ENCODE results near the gene FOXN1.

- no peak for TF ChIP-seq POLR2A (IDR thresholded peaks at IDR 0.05)
- no peak for TF ChIP-seq CTCF (IDR thresholded peaks at IDR 0.05)
Observed at GRCh38 chr17:28507567-28508203, 1.5 kb downstream of the FOXN1 start.

Measured in body of pancreas (tissue), 4 donors.